GM21576 (cell line): Measurements from ENCODE around the gene SLC66A1.

Experiments
- ATAC-seq: cut with Tn5 transposase; IDR thresholded peaks from one replicate; pipeline ENCODE4 v1.9.1; 2021; ENCODE audit warnings: mild to moderate bottlenecking, moderate library complexity; ENCODE audit not compliant: unreplicated experiment

Gene SLC66A1

DNA sequence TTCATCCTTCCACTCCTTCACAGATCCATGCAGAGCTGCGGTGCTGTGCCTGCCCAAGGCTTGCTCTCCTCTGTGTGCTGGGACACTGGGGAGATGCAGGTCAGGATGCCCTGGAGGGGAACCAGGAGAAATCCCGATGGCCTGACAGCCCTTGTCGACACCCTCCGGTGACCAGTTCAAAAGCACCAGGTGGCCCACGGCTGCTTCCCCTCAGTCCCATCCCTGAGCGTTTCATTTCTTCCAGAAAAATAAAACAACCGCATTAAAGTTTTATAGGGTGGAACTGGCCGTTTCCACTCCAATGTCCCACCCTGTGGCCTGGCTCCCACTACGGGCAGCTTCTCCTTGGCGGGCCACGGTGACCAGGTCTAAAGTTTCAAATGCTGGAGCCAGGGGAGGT, 48.3 kb downstream of the SLC66A1 start:
- no peak for ATAC-seq

DNA sequence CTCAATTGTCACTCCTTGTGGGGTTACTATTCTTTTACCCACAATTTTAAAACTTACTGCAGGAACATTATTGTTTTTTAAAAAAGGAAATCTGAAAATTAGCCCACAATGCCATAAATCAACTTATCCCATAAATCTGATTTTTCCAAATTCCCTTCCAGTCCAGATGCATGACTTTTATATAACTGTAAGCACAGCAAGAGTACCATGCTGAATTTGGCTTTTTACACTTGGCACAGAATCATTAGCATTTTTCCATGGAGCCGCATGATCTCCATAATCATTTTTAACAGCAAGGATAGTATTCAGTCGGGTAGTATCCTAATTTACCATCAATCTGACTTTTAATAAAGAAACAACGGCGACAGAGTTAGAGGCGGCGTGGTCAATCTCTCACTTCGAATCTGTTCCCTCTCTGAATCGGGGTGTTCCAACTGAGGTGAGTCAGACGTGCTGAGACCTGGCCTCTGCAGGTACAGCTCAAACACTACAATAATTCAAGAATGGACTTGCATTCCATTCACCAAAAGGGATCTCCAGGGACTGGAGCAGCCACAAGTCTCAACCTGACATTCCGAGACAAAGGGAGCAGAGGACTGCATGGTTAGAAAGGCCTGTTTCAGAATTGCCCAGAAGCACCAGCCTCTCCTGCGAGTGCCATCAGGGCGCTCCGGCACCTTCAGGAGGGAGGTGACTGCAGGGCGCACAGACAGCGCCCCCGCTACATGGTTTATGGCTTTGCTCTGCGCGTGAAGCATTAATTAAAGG, 48.9 kb downstream of the SLC66A1 start:
- no peak for ATAC-seq

DNA sequence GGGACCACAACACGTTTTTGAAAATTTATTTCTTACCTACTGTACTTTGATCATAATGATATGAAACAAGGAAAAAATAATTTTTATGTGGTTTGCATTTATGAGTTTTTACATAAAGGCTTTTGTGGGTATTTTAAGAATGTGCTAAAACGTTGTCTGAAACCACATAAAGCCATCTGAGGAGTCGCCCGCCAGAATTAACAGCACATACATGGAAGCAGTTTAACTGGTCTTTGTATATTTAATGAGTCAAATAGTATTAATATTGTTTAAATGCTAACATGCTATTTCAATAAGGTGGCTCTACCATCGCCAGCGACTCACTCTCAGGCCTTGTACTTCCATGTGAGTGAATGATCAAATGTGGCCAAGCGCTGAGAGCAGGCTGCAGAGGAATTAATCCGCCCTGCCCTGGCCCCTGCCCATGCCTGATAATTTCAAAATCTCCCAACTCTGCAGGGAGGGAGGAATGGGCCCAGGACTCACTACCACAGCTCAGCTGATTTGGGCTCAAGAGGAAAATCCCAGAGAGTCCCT, 49.6 kb downstream of the SLC66A1 start:
- ATAC-seq, result no peak

DNA sequence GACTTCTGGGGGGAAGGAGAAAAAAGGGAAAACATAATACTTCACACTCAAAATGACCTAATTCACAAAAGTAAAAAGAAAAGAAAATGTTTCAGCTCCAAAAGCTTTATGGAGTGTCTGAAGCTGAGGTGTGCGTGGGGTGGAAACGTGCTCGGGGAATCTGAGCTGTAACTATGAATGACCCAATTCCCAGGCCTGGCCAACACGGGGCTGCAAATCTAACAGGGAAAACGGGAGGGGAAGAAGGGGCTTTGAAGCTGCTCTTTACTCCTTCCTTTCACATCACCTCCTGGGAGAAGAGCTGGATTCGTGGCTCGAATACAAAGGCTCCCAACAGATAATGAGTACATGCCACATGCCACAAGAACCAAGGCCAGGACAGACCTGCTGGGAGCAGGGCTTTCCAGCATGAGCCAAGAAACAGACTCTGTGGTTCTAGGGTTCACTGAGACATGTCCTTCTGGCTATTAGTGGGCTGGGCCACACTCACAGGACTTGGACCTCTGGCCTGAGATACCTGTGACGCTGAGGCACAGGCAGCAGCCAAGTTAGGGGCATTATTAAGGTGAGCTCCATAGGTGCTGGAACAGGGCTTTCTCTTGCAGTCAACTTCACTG, 51.5 kb downstream of the SLC66A1 start:
- no peak for ATAC-seq

DNA sequence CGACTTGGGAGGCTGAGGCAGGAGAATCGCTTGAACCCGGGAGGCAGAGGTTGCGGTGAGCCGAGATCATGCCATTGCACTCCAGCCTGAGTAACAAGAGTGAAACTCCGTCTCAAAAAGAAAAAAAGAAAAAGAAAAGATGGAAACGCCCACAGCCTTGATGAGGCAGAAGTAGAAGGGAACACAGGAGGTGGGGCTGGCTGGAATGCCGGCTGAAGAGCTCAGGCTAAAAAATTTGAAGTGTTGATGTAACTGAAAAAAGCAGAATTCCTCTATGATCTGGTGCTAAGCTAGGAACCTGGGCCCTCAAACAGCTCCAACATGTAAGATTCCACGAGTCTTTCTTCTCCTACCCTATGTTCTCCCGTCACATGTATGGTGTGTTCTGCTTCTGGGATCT, 53.6 kb downstream of the SLC66A1 start:
- ATAC-seq, result no peak

DNA sequence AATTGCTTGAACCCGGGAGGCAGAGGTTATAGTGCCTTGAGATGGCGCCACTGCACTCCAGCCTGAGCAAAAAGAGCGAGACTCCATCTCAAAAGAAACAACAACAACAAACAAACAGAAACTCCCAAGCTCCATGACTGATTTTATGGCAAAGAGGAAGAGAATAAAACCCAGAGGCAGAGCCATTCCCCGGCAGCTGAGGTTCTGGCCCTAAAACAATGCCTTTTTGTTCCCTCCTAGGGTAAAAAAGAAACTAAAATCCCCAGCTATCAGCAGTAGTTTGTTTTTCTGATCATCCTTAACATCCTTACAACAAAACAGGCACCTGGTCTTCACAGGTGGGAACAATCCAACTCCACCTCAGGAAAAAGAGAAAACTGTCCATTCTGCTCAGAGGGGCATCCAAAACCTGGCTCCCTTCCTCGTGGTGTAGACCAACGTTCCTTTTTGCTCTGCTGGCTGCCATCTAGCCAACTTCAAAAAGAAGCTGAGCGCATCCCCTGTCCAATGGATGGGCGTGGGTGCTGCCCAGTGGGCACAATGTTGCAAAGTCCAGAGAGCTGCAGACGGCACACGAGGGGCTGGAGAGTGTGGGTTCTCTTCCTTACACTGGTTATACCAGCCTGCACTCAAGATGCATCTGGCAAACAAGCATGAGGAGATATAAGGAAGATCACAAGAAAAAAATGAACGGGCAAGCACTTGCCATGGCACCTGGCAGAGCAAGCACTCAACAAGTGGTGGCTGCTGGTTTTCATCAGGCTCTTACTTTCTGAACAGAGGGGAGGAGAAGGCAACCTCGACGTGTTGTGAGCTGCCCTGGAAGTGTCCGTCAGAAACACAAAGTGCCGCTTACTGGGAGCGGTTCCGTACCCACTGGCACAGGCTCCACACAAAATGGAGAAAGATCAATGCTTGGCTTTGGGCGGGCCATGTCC, 54.7 kb downstream of the SLC66A1 start:
- no peak for ATAC-seq

DNA sequence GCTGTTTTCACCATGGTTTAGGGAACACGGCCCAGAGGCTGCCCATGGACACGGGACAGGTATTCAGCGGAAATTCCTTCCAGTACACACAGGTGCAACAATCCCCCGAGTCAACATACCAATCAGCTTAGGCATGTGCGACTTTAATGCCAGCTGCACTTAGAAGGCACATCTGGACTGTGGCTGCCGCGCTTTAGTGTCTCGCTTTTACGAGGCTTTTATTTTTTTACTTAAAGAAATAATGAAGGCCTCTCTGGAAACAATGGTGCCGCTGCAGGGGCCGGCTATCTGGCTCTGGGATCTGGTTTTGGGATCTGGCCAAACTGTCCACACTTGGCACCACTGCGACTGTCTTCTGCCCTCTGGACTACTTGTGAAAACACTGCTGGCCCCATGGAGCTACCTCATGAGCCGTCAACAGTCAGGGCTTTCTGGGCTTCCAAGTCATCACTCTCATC, 55.5 kb downstream of the SLC66A1 start:
- ATAC-seq, result no peak

DNA sequence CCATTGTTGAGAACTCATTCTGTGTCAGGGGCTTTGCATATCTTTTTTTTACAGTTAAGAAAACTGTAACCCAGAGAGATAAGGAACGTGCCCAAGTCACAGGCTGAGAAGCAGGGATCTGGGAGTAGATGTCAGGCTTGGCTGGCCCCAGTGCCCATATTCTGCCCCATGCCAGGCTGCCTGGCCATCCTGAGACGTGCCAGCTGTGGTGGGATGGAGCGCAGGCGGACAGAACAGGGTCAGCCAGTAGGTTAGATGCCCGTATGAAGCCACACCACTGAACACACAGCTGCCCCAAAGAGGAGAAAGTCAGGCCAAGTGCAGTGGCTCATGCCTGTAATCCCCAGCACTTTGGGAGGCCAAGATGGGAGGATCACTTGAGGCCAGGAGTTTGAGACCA, 55.9 kb downstream of the SLC66A1 start:
- no peak for ATAC-seq

DNA sequence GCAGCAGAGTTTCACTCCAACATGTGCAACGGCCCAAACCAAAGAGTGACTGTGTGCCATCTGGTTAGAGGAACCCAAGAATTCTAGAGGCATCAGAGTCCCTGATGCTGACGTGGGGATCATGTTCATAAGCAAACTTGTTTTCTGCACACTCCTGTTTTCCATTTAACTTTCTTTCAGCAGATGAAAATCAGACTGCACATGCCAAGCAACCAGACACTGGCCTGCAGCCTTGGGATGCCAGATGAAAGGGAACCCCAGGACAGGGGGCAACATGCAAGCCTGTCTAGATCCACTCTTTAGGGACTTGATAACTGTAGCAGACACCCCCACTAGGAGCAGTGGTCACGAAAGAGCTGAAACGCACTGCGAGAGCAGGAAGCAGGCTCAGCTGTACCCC, 56.8 kb downstream of the SLC66A1 start:
- no peak for ATAC-seq

DNA sequence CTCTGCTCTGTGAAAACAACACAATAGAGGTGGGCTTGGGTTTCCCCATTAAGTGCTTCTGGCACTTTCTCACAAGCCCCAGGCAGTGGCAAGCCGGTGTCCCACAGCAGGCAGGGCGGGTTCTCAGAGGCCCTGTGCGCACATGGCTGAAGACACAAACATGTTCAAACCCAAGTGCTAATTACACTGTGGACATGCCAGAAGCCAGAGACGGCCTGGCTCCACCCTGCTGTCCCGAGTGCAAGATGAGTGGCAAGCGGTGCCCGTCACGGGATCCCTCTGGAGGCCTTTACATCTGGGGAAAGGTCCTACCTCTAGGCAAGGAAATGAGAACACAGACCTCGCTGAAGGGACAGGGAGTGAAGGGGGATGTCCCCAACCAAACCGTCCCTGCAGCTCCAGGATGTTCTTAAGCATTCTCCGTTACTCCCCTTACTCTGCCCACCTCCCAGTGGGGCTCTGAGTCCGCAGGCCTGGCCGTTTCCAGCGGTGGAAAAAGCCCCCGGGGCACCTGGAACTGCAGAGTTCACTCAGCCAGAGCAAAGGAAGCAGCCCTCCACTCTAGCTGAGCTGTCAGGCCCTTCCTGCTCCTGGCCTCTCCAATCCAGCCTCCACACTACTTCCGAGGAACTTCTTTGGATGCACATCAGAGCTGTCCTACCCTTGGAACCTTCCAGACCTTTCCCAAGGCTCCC, 57.4 kb downstream of the SLC66A1 start:
- ATAC-seq, result no peak

DNA sequence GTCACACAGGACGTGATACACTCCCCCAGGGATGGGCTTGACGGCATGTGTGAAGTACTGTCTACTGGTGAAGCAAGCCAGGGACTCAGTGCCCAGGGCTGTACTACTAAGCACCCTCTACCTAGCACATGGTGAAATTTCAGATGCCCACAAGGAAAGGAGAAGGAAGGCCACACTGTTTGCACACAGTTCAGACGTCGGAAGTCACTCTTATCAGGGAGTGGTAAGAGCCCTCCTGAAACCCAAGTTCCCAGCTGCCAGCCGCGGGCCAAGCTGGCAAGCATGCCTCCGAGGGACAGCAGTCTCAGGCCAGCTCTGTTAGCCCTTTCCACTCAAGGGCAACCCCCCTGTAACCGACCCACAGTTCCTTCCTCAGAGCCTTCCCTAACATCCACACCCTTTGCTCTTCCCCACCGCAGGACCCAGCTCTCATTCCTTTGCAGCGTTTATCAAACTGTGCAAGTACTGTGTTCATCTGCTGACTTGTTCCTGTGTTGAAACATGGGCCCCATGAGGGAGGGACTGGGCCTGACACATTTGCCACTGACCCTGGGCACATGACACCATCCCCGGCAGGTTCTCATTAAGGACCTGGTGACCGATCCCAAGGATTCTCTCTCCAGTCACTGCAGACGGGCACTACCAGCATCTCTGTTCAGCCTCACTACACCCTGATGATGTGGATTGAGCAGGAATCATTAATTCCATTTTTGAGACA, 58.5 kb downstream of the SLC66A1 start:
- no peak for ATAC-seq

DNA sequence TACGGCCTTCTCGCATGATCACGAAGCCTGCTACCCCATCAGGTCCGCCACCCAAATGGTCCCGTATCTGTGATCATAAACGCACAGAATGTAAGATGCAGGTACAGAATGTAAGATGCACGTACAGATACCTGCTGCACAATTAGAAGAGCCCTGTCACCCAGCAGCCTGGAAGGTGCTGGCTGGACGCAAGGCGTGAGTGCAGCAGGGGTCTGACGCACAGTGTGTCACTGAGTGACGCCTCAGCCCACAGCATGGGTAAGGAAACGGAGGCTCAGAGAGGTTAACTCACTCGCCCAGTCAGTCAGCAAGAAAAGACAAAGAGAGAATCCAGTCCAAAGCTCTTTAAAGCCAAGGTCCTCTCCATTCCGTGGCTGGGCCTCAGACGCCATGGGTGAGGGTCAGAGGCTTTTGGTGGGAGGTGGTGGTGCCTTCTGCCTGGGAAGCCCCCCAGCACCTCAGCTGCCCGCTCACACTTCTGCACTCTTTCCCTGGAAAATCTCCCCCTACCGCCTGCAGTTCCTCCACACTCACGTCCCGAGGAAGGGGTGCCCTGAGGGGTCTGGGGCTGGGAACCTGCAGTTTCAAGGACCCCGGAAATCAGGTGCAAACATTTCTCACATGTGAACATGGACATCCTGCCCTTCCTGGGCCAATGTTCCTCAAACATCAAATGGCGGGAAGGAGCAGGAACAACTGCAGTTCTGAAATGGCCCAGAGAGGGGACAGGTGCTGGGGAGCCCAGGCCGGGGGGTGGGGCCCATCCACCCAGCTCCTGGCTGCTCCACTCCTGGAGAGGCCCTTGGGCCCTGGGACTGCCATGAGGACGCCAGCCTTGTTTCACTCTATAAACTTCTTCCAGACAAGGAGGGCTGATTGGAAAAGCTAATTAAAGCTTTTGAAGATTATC, 59.4 kb downstream of the SLC66A1 start:
- no peak for ATAC-seq

DNA sequence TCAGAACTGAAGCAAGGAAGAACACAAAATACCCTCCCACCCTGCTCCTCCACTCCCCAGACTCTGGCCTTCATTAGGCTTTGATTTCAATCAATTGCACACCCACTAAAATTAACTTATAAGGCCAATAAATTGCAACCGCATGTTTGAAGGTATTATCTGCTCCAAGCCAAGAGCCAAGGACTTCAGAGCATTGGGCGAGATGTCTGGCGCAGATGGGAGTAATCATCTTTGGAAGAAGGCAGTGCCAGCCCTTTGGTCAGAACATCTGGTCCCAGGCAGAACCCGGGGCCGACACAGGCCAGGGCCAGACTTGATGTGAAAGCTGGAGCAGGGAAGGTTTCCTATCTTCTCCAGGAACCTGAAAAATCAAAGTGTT, 60.0 kb downstream of the SLC66A1 start:
- no peak for ATAC-seq

DNA sequence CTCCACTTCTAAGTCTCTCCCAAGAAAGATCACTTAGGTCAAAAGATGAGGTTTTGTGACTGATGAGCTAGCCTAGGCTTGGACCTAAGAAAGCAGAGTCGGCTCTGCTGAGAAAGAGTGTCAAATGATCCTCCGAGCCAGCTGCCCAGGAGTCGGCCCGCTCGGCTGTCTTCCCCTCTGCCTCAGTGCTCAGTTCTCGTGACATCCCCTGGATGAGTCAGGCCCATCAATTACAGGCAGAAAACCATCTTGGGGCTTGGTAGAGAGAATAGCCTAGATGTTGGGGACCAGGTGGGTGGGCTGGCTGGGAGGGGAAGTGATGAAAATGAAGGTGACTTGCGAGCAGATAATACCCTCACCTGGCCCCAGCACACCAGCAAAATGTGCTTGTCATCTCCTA, 60.5 kb downstream of the SLC66A1 start:
- ATAC-seq, result no peak

DNA sequence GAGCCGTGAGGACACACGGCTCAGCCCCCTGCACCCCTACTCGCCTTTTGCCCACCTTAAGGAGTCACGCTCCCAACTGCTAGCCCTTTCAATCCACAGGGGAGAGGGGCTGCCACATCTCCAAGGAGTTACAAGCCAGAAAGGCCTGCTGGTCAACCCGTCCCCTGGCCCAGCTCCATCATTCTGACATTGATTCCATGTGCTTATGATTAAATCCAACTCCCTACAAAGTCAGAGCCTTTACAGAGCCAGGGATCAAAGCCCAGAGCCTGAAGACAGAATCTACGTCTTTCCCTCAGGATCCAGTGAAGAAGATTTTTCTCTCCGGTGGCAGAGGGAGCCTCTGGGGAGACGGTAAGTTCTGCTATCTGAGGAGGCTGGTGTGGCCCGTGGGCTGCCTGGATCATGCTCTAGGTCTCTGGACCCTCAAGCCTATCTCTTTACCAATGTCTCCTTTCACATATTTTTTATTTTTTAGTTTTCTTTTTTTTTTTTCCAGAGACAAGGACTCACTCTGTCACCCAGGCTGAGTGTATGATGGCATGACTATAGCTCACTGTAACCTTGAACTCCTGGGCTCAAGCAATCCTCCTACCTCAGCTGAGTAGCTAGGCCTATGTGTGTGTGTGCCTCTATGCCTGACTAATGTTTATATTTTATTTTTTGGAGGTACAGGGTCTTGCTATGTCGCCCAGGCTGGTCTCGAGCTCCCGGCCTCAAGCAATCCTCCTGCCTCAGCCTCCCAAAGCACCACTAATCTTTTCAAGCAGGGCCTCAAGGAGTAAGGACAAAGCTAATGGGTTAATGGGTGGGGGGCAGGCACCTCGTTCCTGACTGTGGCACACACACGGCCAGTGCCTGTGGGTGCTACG, 61.3 kb downstream of the SLC66A1 start:
- ATAC-seq, result no peak

DNA sequence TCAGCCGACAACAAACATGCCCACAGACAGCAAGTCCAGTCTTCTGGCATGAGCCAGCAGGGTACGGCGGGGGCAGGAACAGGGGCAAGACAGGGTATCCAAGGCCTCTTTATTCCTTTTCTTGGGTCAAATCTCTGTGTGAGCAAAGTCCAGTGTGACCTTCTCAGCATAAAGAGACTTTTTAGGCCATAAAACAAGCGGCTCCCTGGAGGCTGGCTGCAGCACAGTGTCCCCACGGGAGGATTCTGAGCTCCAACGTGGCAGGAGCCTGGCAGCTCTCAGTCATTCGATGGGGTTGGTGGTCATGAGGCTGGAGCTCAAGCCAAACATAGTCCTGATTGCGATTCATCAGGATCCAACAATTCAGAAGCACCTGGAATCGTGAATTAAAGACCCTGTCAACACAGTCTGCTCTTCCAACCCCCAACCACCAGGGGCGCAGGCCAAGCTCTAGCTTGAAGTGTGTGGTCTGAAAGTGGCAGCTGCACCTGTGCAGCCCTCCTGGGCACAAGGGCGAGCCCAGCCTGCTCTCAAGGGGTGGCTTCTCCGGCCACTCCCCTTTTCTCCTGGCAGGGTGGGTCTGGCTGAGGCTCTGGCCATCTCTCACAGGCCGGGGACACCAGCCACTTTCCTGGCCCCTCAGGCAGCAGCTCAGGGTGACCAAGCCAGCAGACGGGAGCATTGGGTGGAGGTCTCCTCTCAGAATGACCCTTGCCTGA, 62.1 kb downstream of the SLC66A1 start:
- no peak for ATAC-seq

DNA sequence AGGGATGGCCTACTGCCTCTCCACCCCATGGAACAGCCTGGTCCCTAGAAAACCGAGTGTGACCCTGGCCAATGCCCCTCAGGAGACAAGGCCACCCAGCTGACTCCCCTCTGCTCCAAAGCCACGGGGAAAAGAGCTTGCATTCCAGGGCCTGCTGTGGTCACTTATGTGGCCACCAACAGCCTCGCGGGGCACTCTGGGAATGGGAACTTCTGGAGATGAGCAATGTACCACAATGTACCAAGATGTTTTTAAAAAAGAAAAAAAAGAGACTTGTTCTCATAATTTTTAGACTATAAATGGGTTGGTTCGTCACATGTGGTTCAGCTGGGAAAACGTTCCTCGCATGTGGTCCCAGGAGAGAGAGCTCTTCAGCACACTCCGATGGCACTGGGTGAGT, 62.8 kb downstream of the SLC66A1 start:
- ATAC-seq, result no peak
